Measurements from ENCODE around the gene DST. TPM values are rescaled to one million over a fixed set of nuclear protein-coding genes. Genes with fewer than 3 reads are reported as not detected.

DST gene
- total RNA-seq, 1 experiment from 2014 or later = 144 TPM

DNA sequence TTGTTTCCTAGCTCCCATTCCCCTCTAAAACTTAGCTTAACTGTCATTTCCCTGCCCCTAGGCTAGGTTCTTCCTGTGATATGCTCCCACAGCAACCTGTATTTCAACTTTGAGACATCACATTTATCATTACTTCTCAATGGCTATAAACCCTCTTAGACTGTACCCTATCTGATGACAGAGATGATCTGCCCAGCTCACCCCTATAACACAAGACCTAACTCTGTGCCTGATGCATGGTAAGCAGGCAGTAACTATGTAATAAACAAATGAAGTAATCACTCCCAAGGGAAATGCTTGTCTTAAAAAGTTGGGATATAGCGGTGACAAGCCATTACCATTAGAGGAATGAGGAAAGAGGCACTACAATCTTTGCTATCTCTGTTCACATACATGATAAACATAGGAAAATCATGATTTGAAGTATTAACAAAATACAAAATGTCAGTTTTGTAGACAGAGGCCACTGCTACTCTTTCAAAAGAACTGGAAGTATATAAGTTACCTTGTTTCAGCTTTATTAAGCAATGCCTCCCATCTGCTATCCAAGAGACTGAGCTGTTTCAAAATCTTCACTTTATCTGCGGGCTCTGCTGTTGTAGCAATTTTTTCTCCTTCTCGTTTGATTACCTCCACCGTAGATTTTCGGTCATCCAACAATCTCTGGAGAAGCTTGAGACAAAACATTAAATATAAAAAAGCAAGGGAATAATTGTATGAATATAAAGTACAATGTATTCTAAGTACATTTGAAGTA is 110.7 kb downstream of the DST start (continued):
- TF ChIP-seq, protein P1, sequence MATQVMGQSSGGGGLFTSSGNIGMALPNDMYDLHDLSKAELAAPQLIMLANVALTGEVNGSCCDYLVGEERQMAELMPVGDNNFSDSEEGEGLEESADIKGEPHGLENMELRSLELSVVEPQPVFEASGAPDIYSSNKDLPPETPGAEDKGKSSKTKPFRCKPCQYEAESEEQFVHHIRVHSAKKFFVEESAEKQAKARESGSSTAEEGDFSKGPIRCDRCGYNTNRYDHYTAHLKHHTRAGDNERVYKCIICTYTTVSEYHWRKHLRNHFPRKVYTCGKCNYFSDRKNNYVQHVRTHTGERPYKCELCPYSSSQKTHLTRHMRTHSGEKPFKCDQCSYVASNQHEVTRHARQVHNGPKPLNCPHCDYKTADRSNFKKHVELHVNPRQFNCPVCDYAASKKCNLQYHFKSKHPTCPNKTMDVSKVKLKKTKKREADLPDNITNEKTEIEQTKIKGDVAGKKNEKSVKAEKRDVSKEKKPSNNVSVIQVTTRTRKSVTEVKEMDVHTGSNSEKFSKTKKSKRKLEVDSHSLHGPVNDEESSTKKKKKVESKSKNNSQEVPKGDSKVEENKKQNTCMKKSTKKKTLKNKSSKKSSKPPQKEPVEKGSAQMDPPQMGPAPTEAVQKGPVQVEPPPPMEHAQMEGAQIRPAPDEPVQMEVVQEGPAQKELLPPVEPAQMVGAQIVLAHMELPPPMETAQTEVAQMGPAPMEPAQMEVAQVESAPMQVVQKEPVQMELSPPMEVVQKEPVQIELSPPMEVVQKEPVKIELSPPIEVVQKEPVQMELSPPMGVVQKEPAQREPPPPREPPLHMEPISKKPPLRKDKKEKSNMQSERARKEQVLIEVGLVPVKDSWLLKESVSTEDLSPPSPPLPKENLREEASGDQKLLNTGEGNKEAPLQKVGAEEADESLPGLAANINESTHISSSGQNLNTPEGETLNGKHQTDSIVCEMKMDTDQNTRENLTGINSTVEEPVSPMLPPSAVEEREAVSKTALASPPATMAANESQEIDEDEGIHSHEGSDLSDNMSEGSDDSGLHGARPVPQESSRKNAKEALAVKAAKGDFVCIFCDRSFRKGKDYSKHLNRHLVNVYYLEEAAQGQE (IDR thresholded peaks at IDR 0.05; ENCODE audit: low read depth) = no peak
- TF ChIP-seq RAD21 (IDR thresholded peaks at IDR 0.05; ENCODE audit: low read depth) (no peak), EGR1 (IDR thresholded peaks at IDR 0.05; ENCODE audit: low read depth) (no peak), ELF1 (IDR thresholded peaks at IDR 0.05; ENCODE audit: borderline replicate concordance, low read depth) (no peak), POLR2A (IDR thresholded peaks at IDR 0.05; ENCODE audit: borderline replicate concordance, extremely low read depth, insufficient read depth, insufficient read length) (no peak)
- TF ChIP-seq, protein P2, sequence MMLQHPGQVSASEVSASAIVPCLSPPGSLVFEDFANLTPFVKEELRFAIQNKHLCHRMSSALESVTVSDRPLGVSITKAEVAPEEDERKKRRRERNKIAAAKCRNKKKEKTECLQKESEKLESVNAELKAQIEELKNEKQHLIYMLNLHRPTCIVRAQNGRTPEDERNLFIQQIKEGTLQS (IDR thresholded peaks at IDR 0.05) = no peak
- TF ChIP-seq, protein P3, sequence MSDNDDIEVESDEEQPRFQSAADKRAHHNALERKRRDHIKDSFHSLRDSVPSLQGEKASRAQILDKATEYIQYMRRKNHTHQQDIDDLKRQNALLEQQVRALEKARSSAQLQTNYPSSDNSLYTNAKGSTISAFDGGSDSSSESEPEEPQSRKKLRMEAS (IDR thresholded peaks at IDR 0.05) = no peak

DNA sequence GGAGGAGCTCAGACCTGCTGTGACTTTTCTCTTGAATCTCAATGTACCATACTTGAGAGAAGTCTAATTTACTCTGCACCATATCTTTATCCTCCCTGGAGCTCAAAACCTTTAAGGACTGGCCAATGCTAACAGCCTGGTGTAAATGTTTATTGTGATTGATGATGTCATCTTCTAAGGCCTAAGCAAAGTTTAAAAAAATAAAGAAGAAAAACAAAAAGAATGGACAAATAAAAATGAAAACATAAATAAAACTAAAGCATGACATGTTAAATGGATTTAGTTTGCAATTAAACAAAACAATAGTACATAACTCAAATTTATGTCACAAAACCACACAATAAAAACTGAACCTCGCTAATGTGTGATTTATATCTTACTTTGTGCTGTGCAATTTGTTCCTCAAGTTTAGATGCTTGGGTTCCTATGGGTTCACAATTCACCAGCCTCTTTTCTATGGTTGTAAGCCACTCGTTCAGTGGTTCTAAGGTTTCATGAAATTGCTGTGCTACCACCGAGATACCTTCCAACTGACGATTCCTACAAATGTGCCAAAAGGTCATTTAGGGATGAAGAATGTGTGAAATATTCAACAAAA is 113.0 kb downstream of the DST start:
- no peaks in the 10 kb centered on the region; the same call in 1 of the 2 replicates for H3K79me2 ChIP-seq (ENCODE audit: insufficient read depth, low read length)
- H3K9me3 ChIP-seq (ENCODE audit: control insufficient read depth in 1 of 2, insufficient read depth in 1 of 2, low read depth in 1 of 2, low read length in 2 of 2) = no peaks in the 10 kb centered on the region
- TF ChIP-seq CTCF (IDR thresholded peaks at IDR 0.05 in 2 of 3, conservative IDR thresholded peaks at IDR 0.05 in 1 of 3; ENCODE audit: borderline replicate concordance in 1 of 3, insufficient read depth in 1 of 3, low read depth in 2 of 3, low read length in 2 of 3) (no peak), SP1 (IDR thresholded peaks at IDR 0.05; ENCODE audit: low read depth) (no peak), EZH2phosphoT487 (IDR thresholded peaks at IDR 0.05; ENCODE audit: borderline replicate concordance) (no peak), CBX3 (IDR thresholded peaks at IDR 0.05; ENCODE audit: low read depth) (no peak)
- TF ChIP-seq, protein P3 (IDR thresholded peaks at IDR 0.05) = no peak
- no TSS peak for BruUV-seq (replicated peaks)
- H3K36me3 ChIP-seq (ENCODE audit: control insufficient read depth in 1 of 2, insufficient read depth in 2 of 2, low read length in 2 of 2) = peaks cover 7 to 28% of the 10 kb centered on the region in 2 experiments
- H3K4me1 ChIP-seq (ENCODE audit: control insufficient read depth in 1 of 2, insufficient read depth in 2 of 2, low read length in 2 of 2) = no peaks in the 10 kb centered on the region
- H4K20me1 ChIP-seq (ENCODE audit: insufficient read depth) = no peaks in the 10 kb centered on the region
- no peak overlapping the region for H3K9ac ChIP-seq (ENCODE audit: low read length)
- no peak overlapping the region for H3K4me2 ChIP-seq (ENCODE audit: low read length)
- H3K27ac ChIP-seq (ENCODE audit: low read depth, low read length) = no peak overlapping the region
- intact Hi-C loops (cut with micrococcal nuclease) = no loop called here
- no peak overlapping the region for H2AFZ ChIP-seq (ENCODE audit: low read depth, low read length, poor library complexity, severe bottlenecking)
- no peak for ATAC-seq
- RAD21 ChIA-PET (ENCODE audit: low non-redundant PET in 1 of 2, low total read pairs in 2 of 2, uncharacterized antibody in 2 of 2, unreplicated experiment in 2 of 2) = interaction anchor here in 1 of 2 experiments (0.5 kb wide), 1 partner anchor 371 kb away, joined by 8 read pairs; no protein-coding TSS in a partner anchor
- no peaks in the 10 kb centered on the region for H3K9me2 ChIP-seq (ENCODE audit: insufficient read depth)
- no peak overlapping the region for H3K4me3 ChIP-seq (replicated peaks in 1 of 2; ENCODE audit: low read depth in 1 of 2, low read length in 2 of 2)
- no peaks in the 10 kb centered on the region for H3K27me3 ChIP-seq (ENCODE audit: insufficient read depth, low read length)
- CTCF ChIA-PET = no interaction called here
- POLR2A ChIA-PET = no interaction called here
- DNase-seq (ENCODE audit: low read depth, low spot score) = no peak
